GM23338 (cell line): ENCODE data around the gene MITF. TPM values are rescaled to one million over a fixed set of nuclear protein-coding genes. Genes with fewer than 3 reads are reported as not detected.

Experiments used
- ATAC-seq: fragments of 200-7000 bp; cut with Tn5 transposase; 3 replicates; pipeline ENCODE4 v1.9.1; 2020
- DNase-seq: peaks from one replicate; pipeline ENCODE4 v3.0.0-alpha.2; 2015; ENCODE audit warnings: low spot score
- H2AFZ ChIP-seq: fragments of 200-600 bp; sonication (generic); 2 replicates; pipeline ENCODE4 v1.8.0; 2016; ENCODE audit warnings: antibody characterized with exemption, mild to moderate bottlenecking, moderate library complexity
- H3F3A ChIP-seq: fragments of 200-600 bp; sonication (generic); replicated peaks from 2 replicates; pipeline ENCODE4 v1.8.0; 2017; ENCODE audit warnings: antibody characterized with exemption, mixed run types, low read depth
- H3K27ac ChIP-seq: fragments of 200-600 bp; sonication (generic); 2 replicates; pipeline ENCODE4 v1.6.1; 2016; ENCODE audit warnings: low read depth
- H3K27me3 ChIP-seq: fragments of 200-600 bp; sonication (generic); 2 replicates; pipeline ENCODE4 v1.8.0; 2016; ENCODE audit warnings: mild to moderate bottlenecking, mixed run types, moderate library complexity; ENCODE audit not compliant: insufficient read depth
- H3K36me3 ChIP-seq: fragments of 200-600 bp; sonication (generic); 2 replicates; pipeline ENCODE4 v1.8.0; 2016; ENCODE audit warnings: mild to moderate bottlenecking; ENCODE audit not compliant: insufficient read depth
- H3K4me1 ChIP-seq: fragments of 200-600 bp; sonication (generic); 2 replicates; pipeline ENCODE4 v1.8.0; 2016; ENCODE audit warnings: mild to moderate bottlenecking, moderate library complexity; ENCODE audit not compliant: insufficient read depth
- H3K4me2 ChIP-seq: fragments of 200-600 bp; sonication (generic); 2 replicates; pipeline ENCODE4 v1.7.1; 2017; ENCODE audit warnings: mixed run types
- H3K4me3 ChIP-seq: fragments of 200-600 bp; sonication (generic); 2 replicates; pipeline ENCODE4 v1.6.1; 2016; ENCODE audit warnings: mixed run types
- H3K79me2 ChIP-seq: fragments of 200-600 bp; sonication (generic); replicated peaks from 2 replicates; pipeline ENCODE4 v1.8.0; 2017; ENCODE audit warnings: mild to moderate bottlenecking; ENCODE audit not compliant: insufficient read depth
- H3K9me2 ChIP-seq: fragments of 200-600 bp; sonication (generic); 2 replicates; pipeline ENCODE4 v1.8.0; 2017; ENCODE audit not compliant: insufficient read depth
- H4K20me1 ChIP-seq: fragments of 200-600 bp; sonication (generic); replicated peaks from 2 replicates; pipeline ENCODE4 v1.8.0; 2017; ENCODE audit warnings: mild to moderate bottlenecking; ENCODE audit not compliant: insufficient read depth
- H3K27ac Mint-ChIP-seq: 2 replicates; pipeline ENCODE4 v1.8.0; 2020; ENCODE audit warnings: inconsistent platforms, mild to moderate bottlenecking, moderate library complexity, mixed read lengths
- H3K27me3 Mint-ChIP-seq: 3 replicates; pipeline ENCODE4 v1.8.0; 2022; ENCODE audit warnings: low read depth, mild to moderate bottlenecking, moderate library complexity, mixed read lengths, inconsistent platforms; ENCODE audit not compliant: insufficient read depth, poor library complexity
- H3K36me3 Mint-ChIP-seq: 3 replicates; pipeline ENCODE4 v1.8.0; 2021; ENCODE audit warnings: low read depth, mild to moderate bottlenecking, inconsistent platforms, moderate library complexity, mixed read lengths
- H3K4me1 Mint-ChIP-seq: 3 replicates; pipeline ENCODE4 v1.8.0; 2020; ENCODE audit warnings: mild to moderate bottlenecking, inconsistent platforms, mixed read lengths
- H3K4me3 Mint-ChIP-seq: 3 replicates; pipeline ENCODE4 v1.8.0; 2021; ENCODE audit warnings: moderate library complexity, mild to moderate bottlenecking, inconsistent platforms, mixed read lengths
- H3K9me3 Mint-ChIP-seq: 3 replicates; pipeline ENCODE4 v1.8.0; 2020; ENCODE audit warnings: moderate library complexity, mild to moderate bottlenecking, inconsistent platforms, mixed read lengths
- CREB1 ChIP-seq: fragments of 250-450 bp; sonication (Bioruptor Pico); IDR thresholded peaks from 2 replicates; pipeline ENCODE4 v1.5.0; 2020; ENCODE audit warnings: low read depth, mild to moderate bottlenecking, moderate library complexity
- CTCF ChIP-seq, 2 experiments: fragments of 200-600 bp in 1 of 2; sonication (generic) in 1 of 2; conservative IDR thresholded peaks; 2 replicates each; pipeline versions ENCODE4 v1.5.1 to v1.6.1; 2016 to 2017; ENCODE audit warnings: antibody characterized with exemption in 2 of 2, low read depth in 2 of 2, mild to moderate bottlenecking in 2 of 2, moderate library complexity in 1 of 2
- ETS1 ChIP-seq: IDR thresholded peaks from 2 replicates; pipeline ENCODE4 v1.6.1; 2016; ENCODE audit warnings: antibody characterized with exemption
- EZH2 ChIP-seq: fragments of 200-600 bp; sonication (generic); IDR thresholded peaks from one replicate; pipeline ENCODE4 v1.8.0; 2017; ENCODE audit warnings: antibody characterized with exemption, mild to moderate bottlenecking, low read depth; ENCODE audit not compliant: unreplicated experiment
- EZH2phosphoT487 ChIP-seq: fragments of 200-600 bp; sonication (generic); IDR thresholded peaks from one replicate; pipeline ENCODE4 v1.8.1; 2018; ENCODE audit warnings: antibody characterized with exemption; ENCODE audit not compliant: unreplicated experiment
- JUNB ChIP-seq: IDR thresholded peaks from one replicate; pipeline ENCODE4 v1.6.1; 2016; ENCODE audit warnings: antibody characterized with exemption; ENCODE audit not compliant: unreplicated experiment
- NANOG ChIP-seq: IDR thresholded peaks from 2 replicates; pipeline ENCODE4 v1.6.1; 2016; ENCODE audit warnings: antibody characterized with exemption, borderline replicate concordance
- POLR2AphosphoS5 ChIP-seq: IDR thresholded peaks from 2 replicates; pipeline ENCODE4 v1.6.1; 2016; ENCODE audit warnings: antibody characterized with exemption, low read depth
- REST ChIP-seq: IDR thresholded peaks from one replicate; pipeline ENCODE4 v1.6.1; 2018; ENCODE audit warnings: antibody characterized with exemption; ENCODE audit not compliant: unreplicated experiment
- STAT1 ChIP-seq: IDR thresholded peaks from one replicate; pipeline ENCODE4 v1.6.1; 2016; ENCODE audit warnings: antibody characterized with exemption; ENCODE audit not compliant: unreplicated experiment
- ZNF114 ChIP-seq: fragments of 250-450 bp; sonication (Bioruptor Pico); IDR thresholded peaks from 2 replicates; pipeline ENCODE4 v1.5.0; 2020; ENCODE audit warnings: mild to moderate bottlenecking, moderate library complexity
- ZNF331 ChIP-seq: fragments of 250-450 bp; sonication (Bioruptor Pico); IDR thresholded peaks from 2 replicates; pipeline ENCODE4 v1.5.0; 2020; ENCODE audit warnings: low read depth, mild to moderate bottlenecking, moderate library complexity
- polyA plus RNA-seq: library from polyadenylated mRNA; unstranded; fragments of >200 nt; fragmentation: Nextera tagmentation; extraction: Ambion mirVana; gene quantifications from 2 replicates; pipeline ENCODE4 v1.2.1, GENCODE V29; 2016
- total RNA-seq: library from RNA; depleted of rRNA; stranded (reverse); fragments of >200 nt; shearing (Covaris generic); gene quantifications from 2 replicates; pipeline ENCODE4 v1.2.3, GENCODE V29; 2014
- TF ChIP-seq, protein P1 (sequence below): fragments of 250-450 bp; sonication (Bioruptor Pico); IDR thresholded peaks from 2 replicates; pipeline ENCODE4 v1.5.0; 2020; ENCODE audit warnings: mild to moderate bottlenecking, moderate library complexity

MITF gene
- total and polyA plus RNA-seq, 2 experiments from 2014 or later = 1.9 to 2.4 TPM

GRCh38 chr3:69827127-69827526 lies 87.9 kb downstream of the MITF start:
- no peak overlapping the region for H3K27ac ChIP-seq
- H3K36me3 Mint-ChIP-seq = no peaks in the 10 kb centered on the region
- H3K4me1 Mint-ChIP-seq = no peaks in the 10 kb centered on the region
- no peak overlapping the region for H3K27ac Mint-ChIP-seq
- H3K4me3 ChIP-seq = no peak overlapping the region
- no peaks in the 10 kb centered on the region for H3K9me2 ChIP-seq
- ATAC-seq (no peak), DNase-seq (no peak)
- H3K4me3 Mint-ChIP-seq = no peak overlapping the region
- no peaks in the 10 kb centered on the region for H3K27me3 ChIP-seq
- H3K79me2 ChIP-seq = no peaks in the 10 kb centered on the region
- H4K20me1 ChIP-seq = no peaks in the 10 kb centered on the region
- H2AFZ ChIP-seq = no peak overlapping the region
- no peaks in the 10 kb centered on the region for H3K36me3 ChIP-seq
- no peak overlapping the region for H3K4me2 ChIP-seq
- H3K9me3 Mint-ChIP-seq = no peaks in the 10 kb centered on the region
- H3F3A ChIP-seq = no peaks in the 10 kb centered on the region
- no peaks in the 10 kb centered on the region for H3K27me3 Mint-ChIP-seq
- TF ChIP-seq ETS1 (no peak), EZH2phosphoT487 (no peak), ZNF331 (CRISPR knock-in tag) (no peak), CTCF (conservative IDR thresholded peaks at IDR 0.05; ENCODE audit: low read depth in 2 of 2) (no peak), STAT1 (no peak), POLR2AphosphoS5 (no peak), NANOG (no peak), ZNF114 (no peak), CREB1 (CRISPR knock-in tag) (no peak), EZH2 (no peak), REST (no peak), JUNB (no peak)
- TF ChIP-seq, protein P1, sequence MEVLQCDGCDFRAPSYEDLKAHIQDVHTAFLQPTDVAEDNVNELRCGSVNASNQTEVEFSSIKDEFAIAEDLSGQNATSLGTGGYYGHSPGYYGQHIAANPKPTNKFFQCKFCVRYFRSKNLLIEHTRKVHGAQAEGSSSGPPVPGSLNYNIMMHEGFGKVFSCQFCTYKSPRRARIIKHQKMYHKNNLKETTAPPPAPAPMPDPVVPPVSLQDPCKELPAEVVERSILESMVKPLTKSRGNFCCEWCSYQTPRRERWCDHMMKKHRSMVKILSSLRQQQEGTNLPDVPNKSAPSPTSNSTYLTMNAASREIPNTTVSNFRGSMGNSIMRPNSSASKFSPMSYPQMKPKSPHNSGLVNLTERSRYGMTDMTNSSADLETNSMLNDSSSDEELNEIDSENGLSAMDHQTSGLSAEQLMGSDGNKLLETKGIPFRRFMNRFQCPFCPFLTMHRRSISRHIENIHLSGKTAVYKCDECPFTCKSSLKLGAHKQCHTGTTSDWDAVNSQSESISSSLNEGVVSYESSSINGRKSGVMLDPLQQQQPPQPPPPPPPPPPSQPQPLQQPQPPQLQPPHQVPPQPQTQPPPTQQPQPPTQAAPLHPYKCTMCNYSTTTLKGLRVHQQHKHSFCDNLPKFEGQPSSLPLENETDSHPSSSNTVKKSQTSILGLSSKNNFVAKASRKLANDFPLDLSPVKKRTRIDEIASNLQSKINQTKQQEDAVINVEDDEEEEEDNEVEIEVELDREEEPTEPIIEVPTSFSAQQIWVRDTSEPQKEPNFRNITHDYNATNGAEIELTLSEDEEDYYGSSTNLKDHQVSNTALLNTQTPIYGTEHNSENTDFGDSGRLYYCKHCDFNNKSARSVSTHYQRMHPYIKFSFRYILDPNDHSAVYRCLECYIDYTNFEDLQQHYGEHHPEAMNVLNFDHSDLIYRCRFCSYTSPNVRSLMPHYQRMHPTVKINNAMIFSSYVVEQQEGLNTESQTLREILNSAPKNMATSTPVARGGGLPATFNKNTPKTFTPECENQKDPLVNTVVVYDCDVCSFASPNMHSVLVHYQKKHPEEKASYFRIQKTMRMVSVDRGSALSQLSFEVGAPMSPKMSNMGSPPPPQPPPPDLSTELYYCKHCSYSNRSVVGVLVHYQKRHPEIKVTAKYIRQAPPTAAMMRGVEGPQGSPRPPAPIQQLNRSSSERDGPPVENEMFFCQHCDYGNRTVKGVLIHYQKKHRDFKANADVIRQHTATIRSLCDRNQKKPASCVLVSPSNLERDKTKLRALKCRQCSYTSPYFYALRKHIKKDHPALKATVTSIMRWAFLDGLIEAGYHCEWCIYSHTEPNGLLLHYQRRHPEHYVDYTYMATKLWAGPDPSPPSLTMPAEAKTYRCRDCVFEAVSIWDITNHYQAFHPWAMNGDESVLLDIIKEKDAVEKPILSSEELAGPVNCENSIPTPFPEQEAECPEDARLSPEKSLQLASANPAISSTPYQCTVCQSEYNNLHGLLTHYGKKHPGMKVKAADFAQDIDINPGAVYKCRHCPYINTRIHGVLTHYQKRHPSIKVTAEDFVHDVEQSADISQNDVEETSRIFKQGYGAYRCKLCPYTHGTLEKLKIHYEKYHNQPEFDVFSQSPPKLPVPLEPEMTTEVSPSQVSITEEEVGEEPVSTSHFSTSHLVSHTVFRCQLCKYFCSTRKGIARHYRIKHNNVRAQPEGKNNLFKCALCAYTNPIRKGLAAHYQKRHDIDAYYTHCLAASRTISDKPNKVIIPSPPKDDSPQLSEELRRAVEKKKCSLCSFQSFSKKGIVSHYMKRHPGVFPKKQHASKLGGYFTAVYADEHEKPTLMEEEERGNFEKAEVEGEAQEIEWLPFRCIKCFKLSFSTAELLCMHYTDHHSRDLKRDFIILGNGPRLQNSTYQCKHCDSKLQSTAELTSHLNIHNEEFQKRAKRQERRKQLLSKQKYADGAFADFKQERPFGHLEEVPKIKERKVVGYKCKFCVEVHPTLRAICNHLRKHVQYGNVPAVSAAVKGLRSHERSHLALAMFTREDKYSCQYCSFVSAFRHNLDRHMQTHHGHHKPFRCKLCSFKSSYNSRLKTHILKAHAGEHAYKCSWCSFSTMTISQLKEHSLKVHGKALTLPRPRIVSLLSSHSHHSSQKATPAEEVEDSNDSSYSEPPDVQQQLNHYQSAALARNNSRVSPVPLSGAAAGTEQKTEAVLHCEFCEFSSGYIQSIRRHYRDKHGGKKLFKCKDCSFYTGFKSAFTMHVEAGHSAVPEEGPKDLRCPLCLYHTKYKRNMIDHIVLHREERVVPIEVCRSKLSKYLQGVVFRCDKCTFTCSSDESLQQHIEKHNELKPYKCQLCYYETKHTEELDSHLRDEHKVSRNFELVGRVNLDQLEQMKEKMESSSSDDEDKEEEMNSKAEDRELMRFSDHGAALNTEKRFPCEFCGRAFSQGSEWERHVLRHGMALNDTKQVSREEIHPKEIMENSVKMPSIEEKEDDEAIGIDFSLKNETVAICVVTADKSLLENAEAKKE (CRISPR knock-in tag) = no peak
- H3K4me1 ChIP-seq = no peaks in the 10 kb centered on the region
